ENCODE data around the gene UNC93A. TPM values are rescaled to one million over a fixed set of nuclear protein-coding genes. Genes with fewer than 3 reads are reported as not detected.

Gene UNC93A
- total and polyA plus RNA-seq, 9 of the 15 experiments (the other 6 are each of a cell fraction or from before 2014, with no cell fraction given), result not detected

GRCh38 chr6:167245591-167245990 lies 45.5 kb upstream of the UNC93A start:
- ChIA-PET CTCF (ENCODE audit: low intra/inter-chr PET ratio) (no interaction called here), POLR2A (interaction anchor here (0.5 to 0.6 kb wide), 2 partner anchors 477 to 1581 kb away, joined by 3 read pairs; no protein-coding TSS in a partner anchor)
- in situ Hi-C loops (cut with MboI) (no loop called here), intact Hi-C loops (cut with micrococcal nuclease) (no loop called here)
- Histone ChIP-seq H3K9ac (ENCODE audit: insufficient read depth in 1 of 2, low read depth in 2 of 2, low read length in 2 of 2) (no peak overlapping the region), H4K20me1 (replicated peaks; ENCODE audit: control insufficient read depth, insufficient read depth, low read length) (no peaks in the 10 kb centered on the region; the same call in 1 of the 2 replicates), H3K79me2 (ENCODE audit: control insufficient read depth, insufficient read depth, low read length) (no peaks in the 10 kb centered on the region), H3K27ac (ENCODE audit: extremely low read depth, low read depth, low read length) (no peak overlapping the region), H3K4me3 (no peak overlapping the region), H3K4me1 (replicated peaks in 1 of 2; ENCODE audit: control insufficient read depth in 2 of 2, insufficient read depth in 2 of 2, low read length in 2 of 2) (peaks cover 0 to 8% of the 10 kb centered on the region in 2 experiments; a peak in 3 of 5 replicates), H3K4me2 (ENCODE audit: insufficient read depth, low read length) (no peak overlapping the region), H3K9me1 (ENCODE audit: control insufficient read depth, insufficient read depth, low read length) (no peaks in the 10 kb centered on the region), H2AFZ (ENCODE audit: low read depth, low read length) (no peak overlapping the region), H3K36me3 (ENCODE audit: control insufficient read depth, insufficient read depth, low read length) (no peaks in the 10 kb centered on the region), H3K27me3 (ENCODE audit: control insufficient read depth in 2 of 2, insufficient read depth in 2 of 2, low read length in 2 of 2) (peaks cover 15 to 55% of the 10 kb centered on the region in 2 experiments), H3K9me3 (replicated peaks; ENCODE audit: control insufficient read depth, insufficient read depth, low read depth, low read length) (no peaks in the 10 kb centered on the region)
- TF ChIP-seq RNF2 (IDR thresholded peaks at IDR 0.05) (no peak), MCM7 (IDR thresholded peaks at IDR 0.05) (no peak)
- no peak for ATAC-seq
- DNase-seq (ENCODE audit: extremely low read depth in 1 of 4, low spot score in 3 of 4), result no peak
- WGBS (ENCODE audit: insufficient coverage, low coverage, missing lambda C conversion rate), result 6% methylated on average over 3 of the region's 3 CpGs
- FAIRE-seq, result no peak
- BruUV-seq (replicated peaks), result no TSS peak

DNA sequence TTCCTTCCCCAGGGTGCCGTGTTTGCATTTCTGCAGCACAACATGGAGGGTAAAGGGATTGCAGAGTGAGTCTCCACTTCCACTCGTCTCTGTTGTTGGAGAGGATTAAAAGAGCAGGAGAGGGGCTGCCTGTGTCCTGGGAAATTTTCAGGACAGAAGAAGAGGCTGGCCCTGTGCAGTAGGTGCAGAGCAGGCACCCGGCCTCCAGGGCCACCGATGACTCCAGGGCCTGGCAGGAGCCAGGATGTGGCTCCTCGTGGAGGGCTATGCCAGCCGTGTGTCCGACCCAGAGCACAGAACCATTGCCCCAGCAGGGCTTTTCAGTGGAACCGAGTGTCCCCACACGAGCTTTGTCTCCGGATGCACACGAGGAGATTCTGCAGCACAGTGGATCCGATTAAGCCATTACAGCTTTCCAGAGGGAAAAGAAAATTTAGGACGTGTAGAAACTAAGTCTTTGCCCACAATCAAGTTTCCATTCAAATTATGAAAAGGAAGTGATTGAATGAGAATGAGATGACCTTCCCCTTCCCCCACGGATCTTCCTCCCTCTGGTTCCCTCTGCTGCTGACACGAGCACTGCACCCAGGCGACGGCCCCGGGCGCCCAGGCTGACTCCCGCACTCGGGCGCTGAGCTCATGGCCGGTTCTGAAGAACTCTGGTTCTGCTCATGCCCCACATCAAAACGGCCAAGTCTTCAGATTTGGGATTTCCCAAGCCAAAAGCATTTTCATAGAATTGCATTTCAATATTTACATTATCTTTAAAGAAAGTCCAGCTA lies 43.1 kb upstream of the UNC93A start:
- no TSS peak for BruUV-seq (replicated peaks)
- Histone ChIP-seq H3K9me1 (ENCODE audit: control insufficient read depth, insufficient read depth, low read length) (no peaks in the 10 kb centered on the region), H3K79me2 (ENCODE audit: control insufficient read depth, insufficient read depth, low read length) (no peaks in the 10 kb centered on the region), H3K9me3 (replicated peaks; ENCODE audit: control insufficient read depth, insufficient read depth, low read depth, low read length) (no peaks in the 10 kb centered on the region), H4K20me1 (replicated peaks; ENCODE audit: control insufficient read depth, insufficient read depth, low read length) (no peaks in the 10 kb centered on the region), H2AFZ (ENCODE audit: low read depth, low read length) (no peak overlapping the region), H3K9ac (ENCODE audit: insufficient read depth in 1 of 2, low read depth in 2 of 2, low read length in 2 of 2) (no peak overlapping the region), H3K4me2 (ENCODE audit: insufficient read depth, low read length) (no peak overlapping the region), H3K36me3 (ENCODE audit: control insufficient read depth, insufficient read depth, low read length) (no peaks in the 10 kb centered on the region), H3K27me3 (ENCODE audit: control insufficient read depth in 2 of 2, insufficient read depth in 2 of 2, low read length in 2 of 2) (peaks cover 15 to 51% of the 10 kb centered on the region in 2 experiments), H3K4me1 (replicated peaks in 1 of 2; ENCODE audit: control insufficient read depth in 2 of 2, insufficient read depth in 2 of 2, low read length in 2 of 2) (peaks cover 0 to under 1% of the 10 kb centered on the region in 2 experiments; a peak in 2 of 5 replicates), H3K4me3 (no peak overlapping the region), H3K27ac (ENCODE audit: extremely low read depth, low read depth, low read length) (no peak overlapping the region)
- WGBS (ENCODE audit: insufficient coverage, low coverage, missing lambda C conversion rate), result under 1% methylated on average over 20 of the region's 24 CpGs
- no peak for FAIRE-seq
- no peak for DNase-seq (ENCODE audit: extremely low read depth in 1 of 4, low spot score in 3 of 4)
- intact Hi-C loops (cut with micrococcal nuclease), result no loop called here
- ChIA-PET CTCF (ENCODE audit: low intra/inter-chr PET ratio) (no interaction called here), POLR2A (interaction anchor here (1.5 kb wide), 1 partner anchor 18 kb away, joined by 4 read pairs; no protein-coding TSS in a partner anchor)
- peak; percentile 78 for ATAC-seq
- in situ Hi-C loops (cut with MboI), result no loop called here
- TF ChIP-seq, protein P1, sequence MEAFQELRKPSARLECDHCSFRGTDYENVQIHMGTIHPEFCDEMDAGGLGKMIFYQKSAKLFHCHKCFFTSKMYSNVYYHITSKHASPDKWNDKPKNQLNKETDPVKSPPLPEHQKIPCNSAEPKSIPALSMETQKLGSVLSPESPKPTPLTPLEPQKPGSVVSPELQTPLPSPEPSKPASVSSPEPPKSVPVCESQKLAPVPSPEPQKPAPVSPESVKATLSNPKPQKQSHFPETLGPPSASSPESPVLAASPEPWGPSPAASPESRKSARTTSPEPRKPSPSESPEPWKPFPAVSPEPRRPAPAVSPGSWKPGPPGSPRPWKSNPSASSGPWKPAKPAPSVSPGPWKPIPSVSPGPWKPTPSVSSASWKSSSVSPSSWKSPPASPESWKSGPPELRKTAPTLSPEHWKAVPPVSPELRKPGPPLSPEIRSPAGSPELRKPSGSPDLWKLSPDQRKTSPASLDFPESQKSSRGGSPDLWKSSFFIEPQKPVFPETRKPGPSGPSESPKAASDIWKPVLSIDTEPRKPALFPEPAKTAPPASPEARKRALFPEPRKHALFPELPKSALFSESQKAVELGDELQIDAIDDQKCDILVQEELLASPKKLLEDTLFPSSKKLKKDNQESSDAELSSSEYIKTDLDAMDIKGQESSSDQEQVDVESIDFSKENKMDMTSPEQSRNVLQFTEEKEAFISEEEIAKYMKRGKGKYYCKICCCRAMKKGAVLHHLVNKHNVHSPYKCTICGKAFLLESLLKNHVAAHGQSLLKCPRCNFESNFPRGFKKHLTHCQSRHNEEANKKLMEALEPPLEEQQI (IDR thresholded peaks at IDR 0.05), result no peak
- TF ChIP-seq E2F6 (IDR thresholded peaks at IDR 0.05; ENCODE audit: borderline replicate concordance in 1 of 2, extremely low read depth in 1 of 2, insufficient read depth in 1 of 2, insufficient read length in 1 of 2, low read depth in 1 of 2, low read length in 1 of 2, poor library complexity in 1 of 2, severe bottlenecking in 1 of 2) (peak in 1 of 2 experiments; percentile 12), CTCF (IDR thresholded peaks at IDR 0.05 in 2 of 3, conservative IDR thresholded peaks at IDR 0.05 in 1 of 3; ENCODE audit: insufficient read depth in 2 of 3, low read depth in 1 of 3, low read length in 3 of 3) (peak in 1 of 3 experiments; percentile 21; a peak in 2 of 6 replicates)
